Chondrocyte (in vitro differentiated cells): ENCODE results near the gene PPCS. TPM values are rescaled to one million over a fixed set of nuclear protein-coding genes. Genes with fewer than 3 reads are reported as not detected.

Experiments used
- DNase-seq: peaks from one replicate; pipeline ENCODE4 v3.0.0; 2021; ENCODE audit warnings: mixed read lengths, low spot score
- H3K27ac Mint-ChIP-seq: one replicate; pipeline ENCODE4 v1.8.0; 2021; ENCODE audit warnings: mild to moderate bottlenecking, moderate library complexity, mixed read lengths; ENCODE audit not compliant: unreplicated experiment
- H3K27me3 Mint-ChIP-seq: 2 replicates; pipeline ENCODE4 v1.8.0; 2021; ENCODE audit warnings: low read depth, mixed read lengths
- H3K36me3 Mint-ChIP-seq: 2 replicates; pipeline ENCODE4 v1.8.0; 2021; ENCODE audit warnings: low read depth, mixed read lengths
- H3K4me1 Mint-ChIP-seq: 2 replicates; pipeline ENCODE4 v1.8.0; 2021; ENCODE audit warnings: low read depth, mild to moderate bottlenecking, mixed read lengths
- H3K4me3 Mint-ChIP-seq: one replicate; pipeline ENCODE4 v1.8.0; 2021; ENCODE audit warnings: mild to moderate bottlenecking, moderate library complexity, mixed read lengths; ENCODE audit not compliant: unreplicated experiment
- H3K9me3 Mint-ChIP-seq: 2 replicates; pipeline ENCODE4 v1.8.0; 2021; ENCODE audit warnings: low read depth, mixed read lengths
- total RNA-seq: library from RNA; stranded (reverse); gene quantifications from 3 replicates; pipeline ENCODE4 v1.2.1, GENCODE V29; 2021
- TF ChIP-seq, protein P1 (sequence below): fragments of 200-600 bp; sonication (generic); IDR thresholded peaks from 2 replicates; pipeline ENCODE4 v1.5.0; 2021; ENCODE audit warnings: antibody characterized with exemption, mild to moderate bottlenecking, moderate library complexity

PPCS gene
- total RNA-seq, 1 donor from 2014 or later: 41.1 TPM

DNA sequence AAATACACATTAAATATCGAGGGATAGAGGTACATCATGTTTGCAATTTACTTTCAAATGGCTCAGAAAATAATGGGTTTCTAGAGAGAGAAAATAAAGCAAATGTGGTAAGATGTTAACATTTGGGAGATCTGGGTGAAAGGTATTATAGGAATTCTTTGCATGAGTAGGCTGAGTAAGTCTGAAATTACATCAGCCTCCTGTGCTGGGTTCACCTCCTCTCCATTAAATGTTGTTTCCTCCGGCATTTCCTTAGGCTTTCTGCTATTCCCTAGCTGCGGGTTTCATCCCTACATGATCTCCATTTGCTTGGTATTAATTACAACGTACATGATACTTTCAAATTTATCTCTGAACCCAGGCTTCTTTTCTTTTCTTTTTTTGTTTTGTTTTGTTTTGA lies 32.1 kb upstream of the PPCS start:
- Mint-ChIP-seq H3K36me3 (no peaks in the 10 kb centered on the region), H3K27ac (peak overlapping the region; percentile 76), H3K9me3 (no peaks in the 10 kb centered on the region), H3K27me3 (no peaks in the 10 kb centered on the region), H3K4me3 (no peak overlapping the region), H3K4me1 (peaks cover 30% of the 10 kb centered on the region)
- TF ChIP-seq, protein P1, sequence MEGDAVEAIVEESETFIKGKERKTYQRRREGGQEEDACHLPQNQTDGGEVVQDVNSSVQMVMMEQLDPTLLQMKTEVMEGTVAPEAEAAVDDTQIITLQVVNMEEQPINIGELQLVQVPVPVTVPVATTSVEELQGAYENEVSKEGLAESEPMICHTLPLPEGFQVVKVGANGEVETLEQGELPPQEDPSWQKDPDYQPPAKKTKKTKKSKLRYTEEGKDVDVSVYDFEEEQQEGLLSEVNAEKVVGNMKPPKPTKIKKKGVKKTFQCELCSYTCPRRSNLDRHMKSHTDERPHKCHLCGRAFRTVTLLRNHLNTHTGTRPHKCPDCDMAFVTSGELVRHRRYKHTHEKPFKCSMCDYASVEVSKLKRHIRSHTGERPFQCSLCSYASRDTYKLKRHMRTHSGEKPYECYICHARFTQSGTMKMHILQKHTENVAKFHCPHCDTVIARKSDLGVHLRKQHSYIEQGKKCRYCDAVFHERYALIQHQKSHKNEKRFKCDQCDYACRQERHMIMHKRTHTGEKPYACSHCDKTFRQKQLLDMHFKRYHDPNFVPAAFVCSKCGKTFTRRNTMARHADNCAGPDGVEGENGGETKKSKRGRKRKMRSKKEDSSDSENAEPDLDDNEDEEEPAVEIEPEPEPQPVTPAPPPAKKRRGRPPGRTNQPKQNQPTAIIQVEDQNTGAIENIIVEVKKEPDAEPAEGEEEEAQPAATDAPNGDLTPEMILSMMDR: no peak
- DNase-seq: no peak

DNA sequence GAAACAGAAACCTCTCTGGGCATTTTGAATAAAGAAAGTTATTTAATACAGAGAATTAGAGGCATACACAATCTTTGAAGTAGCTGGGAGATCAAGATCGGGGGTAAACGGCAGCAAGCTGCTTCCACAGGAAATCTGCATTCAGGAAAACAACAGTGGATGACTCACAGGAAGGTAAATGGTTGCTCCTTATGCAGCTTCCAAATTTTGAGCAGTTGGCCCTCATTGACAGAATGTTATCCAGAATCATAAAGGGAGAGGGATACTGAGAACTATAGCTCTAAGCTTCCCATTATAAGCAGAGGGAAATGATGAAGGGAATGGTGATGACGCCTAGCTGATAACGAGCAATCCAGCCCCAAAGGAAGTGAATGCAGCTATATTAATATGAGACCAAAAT lies 29.1 kb upstream of the PPCS start:
- H3K4me3 Mint-ChIP-seq: no peak overlapping the region
- peaks cover 19% of the 10 kb centered on the region for H3K4me1 Mint-ChIP-seq
- peaks cover 2% of the 10 kb centered on the region for H3K27me3 Mint-ChIP-seq
- no peak for DNase-seq
- no peaks in the 10 kb centered on the region for H3K36me3 Mint-ChIP-seq
- H3K9me3 Mint-ChIP-seq: no peaks in the 10 kb centered on the region
- TF ChIP-seq, protein P1: no peak
- H3K27ac Mint-ChIP-seq: no peak overlapping the region

DNA sequence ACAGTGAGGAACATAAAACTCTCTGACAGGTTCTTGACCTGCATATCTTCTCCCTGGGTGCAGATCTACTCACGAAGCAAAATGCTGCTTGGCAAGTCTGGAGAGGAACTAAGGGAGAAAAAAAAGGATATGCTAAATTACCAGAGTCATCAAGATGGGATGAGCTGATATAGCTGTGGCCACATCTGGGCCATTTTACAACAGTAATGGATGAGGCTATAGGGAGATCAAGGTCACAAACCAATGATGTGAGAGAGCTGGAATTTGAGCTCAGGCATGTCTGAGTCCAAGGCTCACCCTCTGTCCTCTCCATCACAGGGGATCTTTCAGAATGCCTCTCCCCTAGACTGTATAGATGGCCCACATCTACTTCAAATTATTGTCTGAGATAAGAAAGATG lies 26.7 kb upstream of the PPCS start:
- no peak overlapping the region for H3K27ac Mint-ChIP-seq
- TF ChIP-seq, protein P1: no peak
- no peaks in the 10 kb centered on the region for H3K9me3 Mint-ChIP-seq
- H3K4me3 Mint-ChIP-seq: no peak overlapping the region
- no peaks in the 10 kb centered on the region for H3K36me3 Mint-ChIP-seq
- DNase-seq: no peak
- peaks cover 8% of the 10 kb centered on the region for H3K27me3 Mint-ChIP-seq
- peaks cover 4% of the 10 kb centered on the region for H3K4me1 Mint-ChIP-seq

DNA sequence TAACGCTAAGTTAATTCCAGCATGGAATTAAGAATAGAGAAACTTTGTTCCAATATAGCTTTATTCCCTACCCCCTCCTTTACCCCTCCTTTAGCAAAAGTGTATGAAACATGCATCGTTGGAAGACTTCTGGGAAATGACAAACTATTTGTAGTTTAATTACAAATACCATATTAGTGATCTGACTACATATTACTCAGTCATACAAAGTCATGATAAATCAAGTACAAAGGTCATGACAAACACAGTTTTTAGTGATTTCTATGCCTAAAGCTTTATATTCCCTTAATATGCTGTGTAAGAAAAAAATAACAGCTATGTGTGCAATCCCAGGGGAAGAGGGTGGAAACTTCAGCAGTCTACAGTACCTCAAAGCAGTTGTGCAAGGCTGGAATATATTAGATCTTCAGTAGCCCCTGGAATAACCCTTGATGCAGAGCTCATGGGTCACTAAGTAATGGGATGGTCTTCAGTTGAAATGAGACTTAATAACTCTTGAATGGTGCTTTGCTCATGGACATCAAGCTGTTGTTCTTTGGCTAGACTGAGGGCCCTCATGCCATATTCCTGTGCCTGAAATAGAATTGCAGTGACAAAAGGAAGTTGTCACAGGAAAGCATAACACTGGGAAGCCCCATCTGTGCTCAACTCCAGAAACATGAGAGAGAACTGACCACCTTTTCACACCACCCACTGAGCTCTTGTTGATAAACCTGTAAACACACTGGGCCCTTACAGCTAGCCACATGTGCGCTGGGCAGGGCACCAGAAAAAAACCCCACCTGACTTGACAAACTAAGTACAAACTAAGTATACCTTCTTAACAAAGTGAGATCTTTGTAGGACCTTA lies 25.8 kb upstream of the PPCS start:
- H3K4me1 Mint-ChIP-seq: no peaks in the 10 kb centered on the region
- no peak overlapping the region for H3K27ac Mint-ChIP-seq
- H3K36me3 Mint-ChIP-seq: no peaks in the 10 kb centered on the region
- peaks cover 8% of the 10 kb centered on the region for H3K27me3 Mint-ChIP-seq
- TF ChIP-seq, protein P1: no peak
- no peaks in the 10 kb centered on the region for H3K9me3 Mint-ChIP-seq
- DNase-seq: no peak
- no peak overlapping the region for H3K4me3 Mint-ChIP-seq

DNA sequence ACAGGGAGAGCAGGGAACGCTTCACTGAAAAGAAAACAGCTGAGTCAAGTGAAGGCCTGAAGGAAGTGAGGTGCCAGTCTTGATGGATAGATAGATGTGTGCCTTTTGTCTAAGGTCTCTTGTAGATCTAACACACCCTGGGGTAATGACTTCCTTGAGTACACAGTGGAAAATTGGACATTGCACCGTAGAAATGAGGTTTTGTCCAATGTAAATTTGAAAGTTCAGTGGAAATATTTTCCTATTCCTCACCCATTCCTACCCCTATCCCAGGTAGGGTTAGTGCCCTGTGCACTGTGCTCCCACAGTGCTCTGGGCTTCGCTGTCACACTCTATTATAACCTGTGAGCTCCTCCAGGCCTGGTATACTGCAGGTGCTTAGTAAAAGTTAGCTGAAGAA lies 24.8 kb upstream of the PPCS start:
- Mint-ChIP-seq H3K4me1 (no peaks in the 10 kb centered on the region), H3K36me3 (no peaks in the 10 kb centered on the region)
- DNase-seq: no peak

More for the DNA sequence above, 24.8 kb upstream of the PPCS start:
- TF ChIP-seq, protein P1: no peak
- Mint-ChIP-seq H3K27ac (no peak overlapping the region), H3K9me3 (no peaks in the 10 kb centered on the region), H3K27me3 (peaks cover 8% of the 10 kb centered on the region), H3K4me3 (no peak overlapping the region)
